Vagina (tissue), 2 donors: ENCODE measurements around the gene PRR9.

Experiments used
- CTCF ChIP-seq, 3 experiments: fragments of 450-650 bp in 2 of 3; fragments of 200-600 bp in 1 of 3; sonication (generic) in 1 of 3; IDR thresholded peaks; one replicate each; pipeline ENCODE4 v1.5.1; 2017 to 2019; ENCODE audit warnings: antibody characterized with exemption in 3 of 3, mild to moderate bottlenecking in 2 of 3, moderate library complexity in 2 of 3
- POLR2A ChIP-seq, 2 donors: fragments of 450-650 bp; IDR thresholded peaks; one replicate each; pipeline ENCODE4 v1.6.1; 2017; ENCODE audit warnings: antibody characterized with exemption in 2 of 2, mild to moderate bottlenecking in 2 of 2, moderate library complexity in 2 of 2

GRCh38 chr1:153192697-153193096, 24.7 kb upstream of the PRR9 start:
- TF ChIP-seq CTCF (IDR thresholded peaks at IDR 0.05): no peak
- no peak for TF ChIP-seq POLR2A (IDR thresholded peaks at IDR 0.05)
